Stomach (tissue), 9 donors: ENCODE measurements around the gene WSCD1. TPM values are rescaled to one million over a fixed set of nuclear protein-coding genes. Genes with fewer than 3 reads are reported as not detected.

Experiments used
- DNase-seq, 2 donors: peaks; one replicate each; pipeline versions ENCODE4 v3.0.0 to v3.0.0-alpha.2; 2013 to 2019
- H3K27ac ChIP-seq, 5 donors: fragments of 200-600 bp in 4 of 5; sonication (generic) in 4 of 5; one replicate each; pipeline ENCODE4 v1.5.1; 2013 to 2019; ENCODE audit warnings: mild to moderate bottlenecking in 1 of 5, moderate library complexity in 1 of 5
- H3K27me3 ChIP-seq, 3 donors: fragments of 200-600 bp; sonication (generic); one replicate each; pipeline ENCODE4 v1.5.1; 2017 to 2019; ENCODE audit warnings: mixed run types in 1 of 3
- H3K36me3 ChIP-seq, 4 donors: fragments of 200-600 bp; sonication (generic); 1 replicate in 3 of 4; 2 replicates in 1 of 4; pipeline ENCODE4 v1.5.1; 2016 to 2019
- H3K4me1 ChIP-seq, 4 donors: fragments of 200-600 bp; sonication (generic); one replicate each; pipeline ENCODE4 v1.5.1; 2016 to 2019
- H3K4me3 ChIP-seq, 4 donors: fragments of 200-600 bp; sonication (generic) in 3 of 4; one replicate each; pipeline ENCODE4 v1.5.1; 2016 to 2019; ENCODE audit warnings: mild to moderate bottlenecking in 1 of 4
- H3K9me3 ChIP-seq, 4 donors: fragments of 200-600 bp; sonication (generic); one replicate each; pipeline ENCODE4 v1.5.1; 2016 to 2019
- CTCF ChIP-seq, 7 experiments: fragments of 450-650 bp in 4 of 7; fragments of 200-600 bp in 3 of 7; sonication (generic) in 3 of 7; IDR thresholded peaks; one replicate each; pipeline ENCODE4 v1.5.1; 2016 to 2019; ENCODE audit warnings: antibody characterized with exemption in 7 of 7, control low read depth in 2 of 7, mild to moderate bottlenecking in 1 of 7
- EP300 ChIP-seq: sonication (generic); formaldehyde crosslinking; IDR thresholded peaks from one replicate; pipeline ENCODE4 v1.6.1; 2017; ENCODE audit warnings: antibody characterized with exemption
- POLR2A ChIP-seq, 4 donors: fragments of 450-650 bp; IDR thresholded peaks; one replicate each; pipeline ENCODE4 v1.6.1; 2016; ENCODE audit warnings: antibody characterized with exemption in 4 of 4, control low read depth in 2 of 4, mild to moderate bottlenecking in 1 of 4, moderate library complexity in 1 of 4
- POLR2AphosphoS5 ChIP-seq, 3 donors: sonication (generic); formaldehyde crosslinking; IDR thresholded peaks; one replicate each; pipeline ENCODE4 v1.6.1; 2016; ENCODE audit warnings: antibody characterized with exemption in 3 of 3
- WGBS, 5 donors: extraction: QIAGEN DNeasy Blood & Tissue Kit in 3 of 5; methylation state at CpG; one replicate each; pipeline versions ENCODE4 v1.1.5 to v1.1.7; 2013 to 2018; 5-methylcytosine and 5-hydroxymethylcytosine counted together
- intact Hi-C: fragments of 100-400 bp; cut with DNase I; formaldehyde crosslinking; loops from one replicate; pipeline ENCODE4 v1.15.1; 2023; ENCODE audit warnings: low total_unique reads
- polyA plus RNA-seq, 3 donors: library from polyadenylated mRNA; stranded (reverse); fragments of 200-250 nt; gene quantifications; one replicate each; pipeline ENCODE4 v1.2.3, GENCODE V29; 2013
- total RNA-seq, 5 donors: library from RNA; depleted of rRNA; stranded (reverse); fragments of >200 nt; gene quantifications; one replicate each; pipeline versions ENCODE4 v1.1.0 to v1.2.3, GENCODE V29; 2014 to 2016
- donor health status: healthy with polysubstance abuse.
- donor health status: Bipolar disorder and iron deficiency.
- donor health status: healthy.

The WSCD1 gene
- total and polyA plus RNA-seq, 8 donors, result 0.58 to 32.7 (median 1.2) TPM

- TF ChIP-seq POLR2AphosphoS5 (IDR thresholded peaks at IDR 0.05), result no peak
- no peak for TF ChIP-seq CTCF (IDR thresholded peaks at IDR 0.05)
- Histone ChIP-seq H3K27ac (no peak overlapping the region), H3K4me1 (peaks cover 7 to 27% (median 16%) of the 10 kb centered on the region in 4 donors), H3K27me3 (peaks cover 0 to 74% (median 21%) of the 10 kb centered on the region in 3 donors), H3K9me3 (no peaks in the 10 kb centered on the region), H3K4me3 (peak overlapping the region; percentile 62 to 83 (median 68)), H3K36me3 (no peaks in the 10 kb centered on the region)
- 57 to 80% (median 72%) methylated on average over 5 to 7 of the region's 7 CpGs for WGBS, 5 donors
- DNase-seq, result no peak
- intact Hi-C loops, result no loop called here
Observed at GRCh38 chr17:6071528-6072065, 1.4 kb downstream of the WSCD1 start.

- H3K36me3 ChIP-seq, result no peaks in the 10 kb centered on the region
- no peak overlapping the region for H3K4me3 ChIP-seq
- peaks cover 7 to 27% (median 16%) of the 10 kb centered on the region in 4 donors for H3K4me1 ChIP-seq
- no peak overlapping the region for H3K27ac ChIP-seq
- no peaks in the 10 kb centered on the region for H3K9me3 ChIP-seq
- 74 to 100% (median 90%) methylated on average over 1 to 3 of the region's 3 CpGs for WGBS, 5 donors
- TF ChIP-seq CTCF (IDR thresholded peaks at IDR 0.05), result no peak
- TF ChIP-seq POLR2A (IDR thresholded peaks at IDR 0.05), result no peak
- no peak for DNase-seq
- intact Hi-C loops, result no loop called here
- H3K27me3 ChIP-seq, result peaks cover 0 to 68% (median 21%) of the 10 kb centered on the region in 3 donors
Observed at GRCh38 chr17:6072157-6072556, 2.0 kb downstream of the WSCD1 start.

GRCh38 chr17:6072611-6073010 is 2.4 kb downstream of the WSCD1 start:
- Histone ChIP-seq H3K36me3 (no peaks in the 10 kb centered on the region), H3K4me3 (no peak overlapping the region), H3K9me3 (no peaks in the 10 kb centered on the region), H3K4me1 (peaks cover 7 to 27% (median 16%) of the 10 kb centered on the region in 4 donors), H3K27ac (no peak overlapping the region), H3K27me3 (peaks cover 0 to 65% (median 21%) of the 10 kb centered on the region in 3 donors)
- 73 to 92% (median 85%) methylated on average over 5 of the region's 5 CpGs for WGBS, 5 donors
- no peak for TF ChIP-seq EP300
- no peak for TF ChIP-seq CTCF (IDR thresholded peaks at IDR 0.05)
- no peak for TF ChIP-seq POLR2AphosphoS5 (IDR thresholded peaks at IDR 0.05)
- TF ChIP-seq POLR2A (IDR thresholded peaks at IDR 0.05), result no peak
- intact Hi-C loops, result no loop called here
- no peak for DNase-seq

GRCh38 chr17:6073620-6074019 is 3.4 kb downstream of the WSCD1 start:
- TF ChIP-seq POLR2A (IDR thresholded peaks at IDR 0.05) (no peak), CTCF (IDR thresholded peaks at IDR 0.05) (no peak), EP300 (no peak), POLR2AphosphoS5 (IDR thresholded peaks at IDR 0.05) (no peak)
- H3K4me1 ChIP-seq, result peaks cover 7 to 27% (median 16%) of the 10 kb centered on the region in 4 donors
- H3K4me3 ChIP-seq, result no peak overlapping the region
- no peak overlapping the region for H3K27ac ChIP-seq
- H3K9me3 ChIP-seq, result no peaks in the 10 kb centered on the region
- intact Hi-C loops, result no loop called here
- 84 to 92% (median 88%) methylated on average over 7 of the region's 7 CpGs for WGBS, 5 donors
- DNase-seq, result no peak
- H3K36me3 ChIP-seq, result no peaks in the 10 kb centered on the region
- H3K27me3 ChIP-seq, result peaks cover 0 to 55% (median 16%) of the 10 kb centered on the region in 3 donors
